Daoy (cell line): ENCODE measurements around the gene CIPC. TPM values are rescaled to one million over a fixed set of nuclear protein-coding genes. Genes with fewer than 3 reads are reported as not detected.

Source experiments
- DNase-seq: peaks from one replicate; pipeline ENCODE4 v3.0.0-alpha.2; 2015; ENCODE audit warnings: low read depth
- total RNA-seq: library from RNA; depleted of rRNA; stranded (reverse); fragments of >200 nt; shearing (Covaris generic); gene quantifications from 2 replicates; pipeline ENCODE4 v1.2.3, GENCODE V29; 2014

The CIPC gene
- total RNA-seq, 1 experiment from 2014 or later: 12.7 TPM

- no peak for DNase-seq
Measured at GRCh38 chr14:77069551-77069950, 28.5 kb upstream of the CIPC start.

GRCh38 chr14:77071938-77072388 lies 26.1 kb upstream of the CIPC start:
- peak; percentile 71 for DNase-seq

GRCh38 chr14:77074969-77075368 lies 23.1 kb upstream of the CIPC start:
- DNase-seq: no peak

GRCh38 chr14:77076113-77076631 lies 21.9 kb upstream of the CIPC start:
- no peak for DNase-seq

GRCh38 chr14:77077040-77077439 lies 21.0 kb upstream of the CIPC start:
- DNase-seq: no peak

GRCh38 chr14:77082356-77082755 lies 15.7 kb upstream of the CIPC start:
- DNase-seq: no peak

GRCh38 chr14:77083082-77083481 lies 15.0 kb upstream of the CIPC start:
- no peak for DNase-seq

- DNase-seq: no peak
Measured at GRCh38 chr14:77084985-77085384, 13.1 kb upstream of the CIPC start.

GRCh38 chr14:77085538-77085937 lies 12.5 kb upstream of the CIPC start:
- DNase-seq: no peak

- peak; percentile 37 for DNase-seq
Measured at GRCh38 chr14:77086017-77086727, 11.9 kb upstream of the CIPC start.

- DNase-seq: no peak
Measured at GRCh38 chr14:77086951-77087350, 11.1 kb upstream of the CIPC start.

GRCh38 chr14:77087631-77088030 lies 10.4 kb upstream of the CIPC start:
- DNase-seq: no peak

GRCh38 chr14:77088219-77088618 lies 9.8 kb upstream of the CIPC start:
- DNase-seq: no peak

GRCh38 chr14:77088645-77089044 lies 9.4 kb upstream of the CIPC start:
- DNase-seq: no peak

- no peak for DNase-seq
Measured at GRCh38 chr14:77091518-77091917, 6.5 kb upstream of the CIPC start.

- DNase-seq: no peak
Measured at GRCh38 chr14:77092676-77093075, 5.4 kb upstream of the CIPC start.

- peak; percentile 85 for DNase-seq
Measured at GRCh38 chr14:77094672-77095284, 3.3 kb upstream of the CIPC start.

GRCh38 chr14:77097006-77097699 lies 905 bp upstream of the CIPC start:
- no peak for DNase-seq

- peak; percentile 47 for DNase-seq
Measured at GRCh38 chr14:77098529-77099353, 683 bp downstream of the CIPC start.

- peak; percentile 49 for DNase-seq
Measured at GRCh38 chr14:77099425-77100167, 1.5 kb downstream of the CIPC start.

- no peak for DNase-seq
Measured at GRCh38 chr14:77100961-77101360, 2.9 kb downstream of the CIPC start.
